Umbilical cord (tissue), 2 donors: ENCODE results near the gene OLR1. TPM values are rescaled to one million over a fixed set of nuclear protein-coding genes. Genes with fewer than 3 reads are reported as not detected.
"Not testable (repeated sequence)": the region's sequence is repeated elsewhere in the genome, so short reads cannot be mapped to it uniquely, and the experiment has no call there.

Experiments
- DNase-seq: peaks from one replicate; pipeline ENCODE4 v3.0.0-alpha.2; 2015; ENCODE audit warnings: low spot score
- total RNA-seq: library from RNA; depleted of rRNA; stranded (reverse); fragments of >200 nt; gene quantifications from one replicate; pipeline ENCODE4 v1.2.3, GENCODE V29; 2014; ENCODE audit warnings: low replicate concordance; ENCODE audit not compliant: insufficient read depth

Gene OLR1
- total RNA-seq, 1 donor from 2014 or later = 14.9 TPM

DNA sequence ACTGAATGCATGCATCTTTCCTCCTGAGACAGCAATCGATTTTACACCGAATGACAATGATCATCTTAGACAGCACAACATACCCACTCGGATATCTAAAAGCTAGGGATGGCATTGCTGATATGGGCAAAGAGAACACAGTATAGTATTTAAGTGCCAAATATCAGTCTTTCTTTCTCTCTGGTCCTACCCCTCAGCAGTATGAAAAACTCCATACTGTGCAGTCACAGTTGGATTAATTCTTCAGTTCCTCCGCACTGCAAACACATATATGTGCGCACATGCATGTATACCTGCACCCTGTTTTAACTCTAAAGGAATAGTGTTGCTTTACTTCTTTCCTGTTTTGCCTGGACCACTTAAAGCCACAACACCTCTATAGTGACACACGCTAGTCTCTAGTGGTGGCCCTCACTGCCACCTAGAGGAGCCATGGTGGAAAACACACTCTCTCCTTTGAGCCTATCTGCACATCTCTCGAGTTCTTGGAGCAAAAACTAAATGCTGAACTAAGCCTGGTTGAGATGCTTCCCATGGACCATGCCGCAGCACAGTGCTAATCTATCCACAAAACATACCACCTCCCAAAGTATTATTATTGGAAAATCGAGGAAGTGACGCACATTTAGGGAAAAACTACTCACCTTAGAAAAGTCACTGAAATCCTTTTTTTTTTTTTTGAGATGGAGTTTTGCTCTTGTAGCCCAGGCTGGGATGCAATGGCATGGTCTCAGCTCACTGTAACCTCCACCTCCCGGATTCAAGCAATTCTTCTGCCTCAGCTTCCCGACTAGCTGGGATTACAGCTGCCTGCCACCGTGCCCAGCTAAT is 18.8 kb upstream of the OLR1 start:
- peak; percentile 76 for DNase-seq

DNA sequence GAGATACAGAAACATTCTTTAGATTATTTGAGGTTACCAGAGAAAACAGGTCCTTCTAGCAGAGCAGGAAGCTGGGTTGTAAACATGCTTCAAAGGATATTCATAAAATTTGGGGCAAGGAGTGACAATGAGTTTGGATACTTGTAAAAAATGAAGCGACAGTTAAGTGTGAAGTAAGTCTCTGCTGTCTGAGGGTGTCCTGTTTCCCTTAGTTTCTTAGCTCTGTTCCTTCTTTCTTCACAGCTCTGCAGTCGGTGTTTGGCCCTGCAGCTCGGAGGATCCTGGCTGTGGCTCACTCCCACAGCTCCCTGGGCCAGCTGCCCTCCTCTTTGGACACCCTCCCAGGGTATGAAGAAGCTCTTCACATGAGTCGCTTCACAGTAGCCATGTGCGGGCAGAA is 17.7 kb upstream of the OLR1 start:
- peak; percentile 28 for DNase-seq

GRCh38 chr12:10186958-10187357 is 15.0 kb upstream of the OLR1 start:
- DNase-seq = not testable (repeated sequence)

DNA sequence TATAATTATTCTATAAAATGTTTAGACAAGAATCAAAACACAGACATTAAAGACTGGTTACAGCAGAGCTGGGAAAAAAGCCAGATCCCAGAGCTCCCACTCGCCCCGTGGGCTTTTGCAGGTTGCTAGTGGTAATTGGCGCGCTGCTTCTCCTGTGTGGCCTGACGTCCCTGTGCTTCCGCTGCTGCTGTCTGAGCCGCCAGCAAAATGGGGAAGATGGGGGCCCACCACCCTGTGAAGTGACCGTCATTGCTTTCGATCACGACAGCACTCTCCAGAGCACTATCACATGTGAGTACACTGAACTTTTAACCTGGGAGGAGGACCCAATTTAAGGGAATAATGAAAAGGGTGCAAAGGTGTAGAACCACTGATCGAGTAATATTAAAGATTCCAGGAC is 14.4 kb upstream of the OLR1 start:
- DNase-seq = peak; percentile 40

GRCh38 chr12:10184261-10184843 is 12.4 kb upstream of the OLR1 start:
- peak; percentile 60 for DNase-seq

DNA sequence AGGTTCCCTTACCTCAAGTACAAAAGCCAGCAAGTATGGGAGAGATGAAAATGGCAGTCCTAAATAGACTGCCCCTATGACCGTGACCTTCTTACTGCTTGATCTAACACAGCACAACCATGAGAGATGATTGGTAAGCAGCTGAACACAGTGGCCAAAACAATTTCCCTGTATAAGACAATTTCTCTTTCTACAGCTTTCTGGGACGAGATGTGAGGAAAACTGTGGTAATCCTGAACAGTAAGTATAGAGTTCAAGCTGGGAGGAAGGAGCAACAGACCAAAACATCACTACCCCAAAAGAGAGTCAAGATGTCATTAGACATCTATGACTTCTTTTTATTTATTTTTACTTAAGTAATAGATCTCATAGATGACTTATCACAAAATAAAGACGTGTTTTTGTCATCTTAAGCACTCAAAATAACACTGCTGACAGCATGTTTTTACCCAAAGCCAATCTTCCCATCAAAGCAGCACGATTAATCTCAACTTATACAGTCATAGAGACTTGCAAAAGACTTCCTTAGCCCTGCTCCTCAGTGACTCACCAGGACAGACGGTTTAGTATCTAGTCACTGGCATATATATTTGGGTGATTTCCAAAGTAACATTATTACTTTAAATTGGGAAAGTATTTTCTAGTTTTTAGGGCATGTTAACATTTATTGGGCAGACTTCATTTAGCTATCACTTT is 10.6 kb upstream of the OLR1 start:
- DNase-seq = peak; percentile 79

GRCh38 chr12:10179776-10180181 is 7.8 kb upstream of the OLR1 start:
- no peak for DNase-seq

- DNase-seq = no peak
Measured at GRCh38 chr12:10178821-10179220, 6.9 kb upstream of the OLR1 start, which contains the start of gene TMEM52B. TMEM52B (plus strand) TSS chr12:10179032; CDS start chr12:10179575, 543 bp downstream.

DNA sequence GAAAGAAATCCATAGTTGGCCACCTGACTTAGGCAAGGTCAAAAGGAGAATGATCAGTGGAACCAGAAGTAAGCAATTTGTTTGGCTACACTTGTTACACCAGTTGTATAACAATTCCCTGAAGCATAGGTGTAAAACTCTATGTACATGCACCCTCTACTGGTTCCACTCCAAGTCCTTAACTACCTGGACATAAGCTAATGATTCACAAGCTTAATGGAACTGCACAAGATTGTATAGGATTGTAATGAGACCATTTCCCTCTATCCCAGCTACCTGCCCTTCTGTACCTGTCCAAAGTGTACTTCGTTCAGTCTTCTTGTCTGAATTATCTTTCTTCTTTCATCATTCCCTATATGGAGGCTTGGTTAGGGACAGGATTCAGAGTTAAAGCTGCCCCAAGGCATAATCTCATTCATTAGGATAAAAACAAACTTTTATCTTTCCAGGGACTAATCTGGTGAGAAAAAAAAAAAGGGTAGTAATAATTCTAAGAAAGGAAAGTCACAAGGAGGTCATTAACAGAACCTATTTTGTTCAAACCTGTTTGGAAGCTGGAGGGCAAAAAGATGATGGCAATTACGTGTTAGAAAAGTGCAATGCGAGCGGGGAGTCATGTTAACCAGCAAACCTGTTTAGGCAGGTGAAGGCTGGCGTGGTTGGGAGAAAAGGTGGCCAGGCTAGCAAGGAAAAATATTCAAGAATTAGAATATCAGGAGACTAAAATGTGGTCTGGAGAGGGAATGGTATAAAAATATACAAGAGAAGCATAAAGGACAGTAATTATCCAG is 4.1 kb upstream of the OLR1 start:
- peak; percentile 66 for DNase-seq

DNA sequence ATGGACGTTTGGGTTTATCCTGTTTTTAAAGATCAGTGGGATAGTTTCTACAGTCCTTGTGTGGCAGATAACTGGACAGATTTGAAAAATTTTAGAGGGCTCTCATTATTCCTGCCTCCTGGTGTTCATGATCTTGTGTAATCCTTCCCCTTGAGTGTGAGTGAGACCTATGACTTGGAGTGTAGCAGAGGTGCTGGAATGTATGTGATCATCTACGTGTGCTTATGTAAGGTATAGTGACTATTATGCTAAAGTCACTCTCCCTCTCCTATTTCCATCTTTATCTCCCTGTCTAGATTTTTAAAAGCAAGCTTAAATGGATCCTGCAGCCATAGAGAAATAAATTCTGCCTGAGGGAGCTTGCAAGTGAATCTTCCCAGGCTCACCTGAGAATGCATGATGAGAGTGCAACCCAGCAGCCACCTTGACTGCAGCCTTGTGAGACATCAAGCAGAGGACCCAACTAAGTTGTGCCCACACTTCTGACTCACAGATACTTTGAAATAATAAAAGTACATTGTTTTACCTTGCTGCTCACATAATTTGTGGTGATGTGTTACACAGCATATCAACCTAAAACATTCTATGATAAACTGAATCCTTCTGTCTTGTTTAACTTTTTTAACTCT is 3.2 kb upstream of the OLR1 start:
- no peak for DNase-seq

DNA sequence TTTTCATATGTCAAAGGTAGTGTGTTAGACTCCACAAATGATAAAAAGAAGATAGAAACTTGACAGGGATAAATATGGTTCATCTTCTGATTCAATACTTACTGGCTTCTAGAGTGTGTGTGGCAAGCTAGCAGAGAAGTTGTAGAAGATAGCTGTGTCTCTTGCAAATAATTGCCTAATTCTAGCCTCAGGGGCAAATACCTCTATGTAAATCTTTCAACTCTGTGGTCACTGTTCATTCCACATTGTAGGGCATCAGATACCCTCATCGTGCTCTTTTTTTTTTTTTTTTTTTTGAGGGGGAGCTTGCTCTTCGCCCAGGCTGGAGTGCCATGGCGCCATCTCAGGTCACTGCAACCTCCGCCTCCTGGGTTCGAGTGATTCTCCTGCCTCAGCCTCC is 1.7 kb downstream of the OLR1 start:
- no peak for DNase-seq

- DNase-seq = no peak
Measured at GRCh38 chr12:10169104-10169503, 2.8 kb downstream of the OLR1 start.

DNA sequence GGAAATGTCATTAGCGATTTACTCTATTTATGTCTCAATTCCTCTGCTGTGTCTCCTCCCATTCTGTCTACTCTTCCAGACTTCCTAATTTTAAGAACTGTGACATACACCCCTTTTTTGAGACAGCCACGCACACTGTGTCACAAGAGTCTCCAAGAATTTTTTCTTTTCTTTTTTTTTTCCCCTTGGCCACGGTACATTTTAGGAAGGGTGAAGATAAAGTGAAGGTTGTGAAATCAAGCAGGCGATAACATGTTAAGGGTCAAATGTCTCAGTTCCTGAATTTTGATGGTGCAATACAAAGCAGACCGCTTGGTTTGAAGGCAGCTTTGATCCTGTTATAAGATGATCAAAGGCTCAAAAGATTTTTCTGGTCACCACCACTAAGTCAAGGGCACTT is 4.3 kb downstream of the OLR1 start:
- DNase-seq = peak; percentile 50

DNA sequence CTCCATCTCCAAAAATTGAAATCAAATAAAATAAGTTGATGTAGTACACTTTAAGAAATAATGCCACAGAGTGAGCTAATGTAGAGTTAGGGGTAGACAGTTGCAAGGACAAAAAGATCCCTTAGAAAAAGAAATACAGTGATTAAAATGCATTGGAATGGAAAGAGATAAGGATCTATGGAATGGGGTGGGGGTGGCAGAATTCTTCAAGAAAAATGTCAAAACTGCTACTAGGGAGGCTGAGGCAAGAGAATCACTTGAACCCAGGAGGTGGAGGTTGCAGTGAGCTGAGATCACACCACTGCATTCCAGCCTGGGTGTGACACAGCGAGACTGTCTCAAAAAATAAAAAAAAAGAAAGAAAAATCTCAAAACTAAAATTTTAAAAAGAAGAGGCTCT is 6.5 kb downstream of the OLR1 start:
- no peak for DNase-seq

GRCh38 chr12:10163084-10163483 is 8.8 kb downstream of the OLR1 start:
- DNase-seq = no peak

- DNase-seq = no peak
Measured at GRCh38 chr12:10160617-10161385, 11.1 kb downstream of the OLR1 start.

DNA sequence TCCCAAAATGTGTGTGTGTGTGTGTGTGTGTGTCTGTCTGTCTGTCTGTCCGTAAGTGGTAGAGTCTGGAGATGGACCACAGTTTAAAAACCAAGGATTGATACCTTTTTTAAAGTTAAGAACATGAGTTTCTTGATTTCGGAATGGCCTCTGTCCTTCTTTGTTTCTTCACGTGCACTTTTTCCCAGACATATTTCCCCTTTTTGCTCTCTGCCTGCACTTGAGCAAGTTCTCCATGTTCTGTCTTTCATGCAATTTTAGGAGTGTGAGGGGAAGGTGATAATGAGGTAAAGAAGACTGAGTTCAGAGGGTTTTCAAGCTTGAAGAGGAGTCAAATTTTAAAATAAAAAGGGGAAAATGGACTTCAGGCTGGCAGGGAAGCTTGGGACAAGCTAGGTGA is 12.7 kb downstream of the OLR1 start:
- DNase-seq = no peak

DNA sequence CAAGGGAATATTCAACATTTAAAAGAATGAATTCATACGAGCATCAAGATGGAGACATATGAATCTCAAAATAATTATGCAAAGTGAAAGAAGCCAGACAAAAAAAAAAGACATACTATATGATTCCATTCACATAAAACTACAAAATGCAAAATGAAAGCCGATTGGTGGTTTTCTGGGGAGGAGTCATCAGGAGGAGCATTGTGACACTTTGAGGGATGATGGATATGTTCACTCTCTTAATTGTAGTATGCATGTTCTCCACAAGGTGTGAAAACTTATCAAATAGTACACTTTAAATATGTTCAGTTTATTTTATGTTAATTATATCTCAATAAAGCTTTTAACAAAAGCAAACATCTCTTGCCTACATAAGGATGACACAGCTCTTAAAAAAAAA is 13.5 kb downstream of the OLR1 start:
- DNase-seq = no peak

- no peak for DNase-seq
Measured at GRCh38 chr12:10155966-10156365, 16.0 kb downstream of the OLR1 start.

GRCh38 chr12:10154145-10154496 is 17.8 kb downstream of the OLR1 start:
- no peak for DNase-seq
